HG03342 (cell line): ENCODE measurements around the gene LAMB1.
"Not testable (repeated sequence)": the region's sequence is repeated elsewhere in the genome, so short reads cannot be mapped to it uniquely, and the experiment has no call there.

ENCODE experiments used
- ATAC-seq: cut with Tn5 transposase; IDR thresholded peaks from one replicate; pipeline ENCODE4 v1.9.1; 2021; ENCODE audit warnings: mild to moderate bottlenecking, moderate library complexity; ENCODE audit not compliant: unreplicated experiment

LAMB1 gene

DNA sequence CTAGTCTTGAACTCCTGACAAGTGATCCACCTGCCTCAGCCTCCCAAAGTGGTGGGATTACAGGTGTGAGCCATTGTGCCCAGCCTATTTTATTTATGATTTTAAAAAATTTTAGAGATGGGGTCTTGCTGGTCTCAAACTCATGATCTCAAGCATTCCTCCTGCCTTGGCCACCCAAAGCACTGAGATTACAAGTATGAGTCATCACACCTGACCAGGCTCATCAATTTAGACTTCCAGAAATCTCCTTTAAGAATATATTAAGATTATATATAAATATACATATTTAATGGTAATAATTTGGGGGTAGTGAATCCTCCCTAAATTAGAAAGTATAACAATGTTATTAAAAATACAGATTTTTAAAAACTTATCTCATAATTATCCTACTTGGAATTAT, 29.1 kb downstream of the LAMB1 start:
- ATAC-seq: no peak

DNA sequence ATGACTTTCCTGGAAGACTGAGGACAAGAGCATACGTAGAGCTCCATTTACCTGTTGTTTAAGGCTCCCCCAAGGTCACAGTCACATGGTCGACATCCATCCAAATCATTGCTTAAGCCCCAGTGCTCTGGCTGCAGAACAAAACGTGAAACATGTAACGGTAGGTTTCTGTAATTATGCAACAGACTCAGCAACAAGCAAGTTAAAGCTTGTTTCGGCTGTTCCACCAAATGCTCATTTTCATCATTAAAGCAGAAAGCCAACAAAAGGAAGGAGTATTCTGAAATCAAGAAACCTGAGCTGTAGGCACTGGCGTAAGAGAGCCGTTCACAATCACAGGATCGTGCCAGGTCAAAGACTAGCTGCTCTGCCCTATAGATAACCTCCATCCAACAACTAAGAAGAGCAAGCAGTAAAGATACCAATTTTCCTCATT, 30.0 kb downstream of the LAMB1 start:
- no peak for ATAC-seq

DNA sequence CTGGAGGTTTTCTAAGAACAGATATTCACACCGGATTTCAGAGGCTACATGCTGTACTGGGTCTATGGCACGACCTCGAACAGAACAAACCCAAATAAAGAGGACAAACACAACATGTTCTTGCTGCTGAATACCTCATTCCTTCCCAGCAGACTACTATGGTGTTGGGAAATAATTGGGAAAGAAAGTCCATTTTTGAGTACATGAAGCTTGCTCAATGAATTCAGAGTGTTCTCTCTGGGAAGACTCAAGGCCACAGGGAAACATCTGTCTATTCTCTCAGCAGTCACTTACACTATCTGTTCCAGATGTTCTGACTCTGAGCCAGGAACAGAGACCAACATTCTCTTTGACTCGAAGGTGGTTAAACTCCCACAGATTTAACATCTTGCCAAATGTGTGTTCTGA, 30.9 kb downstream of the LAMB1 start:
- no peak for ATAC-seq

DNA sequence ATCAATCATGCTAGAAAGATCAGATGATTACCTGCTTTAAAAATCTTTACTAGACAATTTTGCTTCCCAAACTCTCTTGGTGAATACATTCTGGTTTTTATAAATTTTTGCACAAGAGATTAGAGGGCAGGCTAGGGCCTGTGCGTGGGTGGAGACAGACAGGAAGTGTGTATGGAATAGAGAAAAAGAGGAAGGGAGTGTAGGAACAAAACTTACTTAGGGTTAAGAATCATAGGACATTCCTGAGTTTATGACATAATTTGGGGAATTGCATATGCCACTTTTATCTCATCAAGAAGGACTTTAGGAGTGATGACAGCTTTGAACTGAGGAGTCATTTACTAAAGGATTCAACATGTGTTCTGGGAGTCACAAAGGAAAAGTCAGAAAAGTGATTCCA, 31.3 kb downstream of the LAMB1 start:
- ATAC-seq: no peak

DNA sequence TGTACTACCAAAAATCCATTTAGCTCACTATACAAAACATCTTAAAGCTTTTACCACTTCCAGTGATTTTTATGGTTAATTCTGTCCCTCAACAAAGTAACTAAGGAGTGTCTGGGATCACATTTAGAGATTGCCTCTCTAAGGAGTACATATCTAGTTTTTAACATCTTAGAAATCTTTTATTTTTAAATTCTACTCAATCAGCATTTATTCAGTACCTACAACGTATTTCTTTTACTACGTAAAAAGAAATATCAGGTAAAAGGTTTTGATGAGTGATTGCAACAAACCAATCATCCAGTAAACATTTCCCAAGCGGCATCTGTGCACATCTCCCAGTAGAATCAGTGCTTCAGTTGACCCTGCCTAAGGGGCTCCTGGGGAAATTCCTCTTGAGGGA, 31.9 kb downstream of the LAMB1 start:
- ATAC-seq: no peak

DNA sequence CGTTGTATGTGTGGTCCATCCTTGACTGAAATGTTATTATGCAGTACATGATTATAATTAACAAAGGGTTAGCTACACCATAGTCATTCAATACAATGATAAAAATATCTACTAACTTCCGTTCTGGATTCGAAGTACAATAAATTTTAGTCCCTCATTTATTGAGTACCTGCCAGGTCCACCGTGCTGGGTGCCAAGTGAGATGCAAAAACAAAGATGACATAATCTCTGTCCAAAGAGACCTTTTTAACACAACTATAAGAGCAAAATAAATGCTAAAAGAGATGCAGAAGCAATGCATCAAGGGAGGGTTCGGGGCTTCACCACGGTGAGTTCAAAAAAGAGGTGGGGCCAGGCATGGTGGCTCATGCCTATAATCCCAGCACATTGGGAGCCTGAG, 33.1 kb downstream of the LAMB1 start:
- no peak for ATAC-seq

DNA sequence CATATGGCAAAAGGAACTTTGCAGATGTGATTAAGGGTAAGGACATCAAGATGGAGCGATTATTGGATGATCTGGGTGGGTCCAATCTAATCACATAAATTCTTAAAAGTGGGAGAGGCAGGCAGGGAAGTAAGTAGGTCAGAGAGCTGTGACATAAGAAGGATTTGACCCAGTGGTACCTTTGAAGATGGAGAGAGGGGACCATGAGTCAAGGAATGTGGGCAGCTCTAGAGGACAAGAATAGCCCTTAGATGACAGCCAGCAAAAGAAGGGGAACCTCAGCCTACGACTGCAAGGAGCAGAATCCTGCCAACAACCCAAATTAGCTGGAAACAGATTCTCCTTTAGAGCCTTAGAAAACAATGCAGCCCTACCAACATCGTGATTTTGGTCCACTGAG, 34.5 kb downstream of the LAMB1 start:
- no peak for ATAC-seq

DNA sequence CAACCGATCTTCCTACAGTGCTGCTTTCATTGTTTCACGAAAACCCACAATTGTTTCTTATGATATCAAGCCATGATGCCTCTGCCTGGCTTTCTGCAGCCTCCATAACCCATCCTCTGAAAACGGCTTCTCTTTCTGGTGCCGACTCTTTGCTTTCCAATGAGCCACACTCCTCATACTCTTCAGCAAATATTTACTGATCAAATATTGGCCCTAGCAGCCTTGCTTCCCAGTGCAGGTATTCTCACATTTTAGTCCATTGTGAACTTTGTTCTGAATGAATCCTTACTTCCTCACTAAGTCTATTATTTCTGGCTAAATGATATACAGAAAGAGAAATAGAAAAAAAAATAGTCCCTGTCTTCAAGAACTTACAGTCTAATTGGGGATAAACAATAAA, 35.5 kb downstream of the LAMB1 start:
- no peak for ATAC-seq

DNA sequence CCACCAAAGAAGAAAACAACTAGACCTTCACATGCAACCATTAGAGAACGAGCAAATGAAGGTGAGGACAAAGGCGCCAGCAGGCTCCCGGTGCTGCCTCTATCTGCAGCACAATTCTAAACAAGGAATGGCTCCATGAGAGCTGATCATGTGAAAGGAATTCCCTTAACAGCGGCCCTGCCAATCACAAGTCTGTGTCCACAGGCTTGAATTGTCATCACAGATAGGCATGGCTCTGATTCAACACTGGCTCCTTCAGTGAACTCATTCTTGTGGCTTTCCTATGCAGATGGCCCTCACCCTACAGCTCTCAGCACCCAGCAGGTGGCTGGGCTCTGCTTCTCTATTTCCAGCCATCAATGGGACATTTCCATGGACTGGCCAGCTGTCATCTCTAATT, 36.2 kb downstream of the LAMB1 start:
- no peak for ATAC-seq

DNA sequence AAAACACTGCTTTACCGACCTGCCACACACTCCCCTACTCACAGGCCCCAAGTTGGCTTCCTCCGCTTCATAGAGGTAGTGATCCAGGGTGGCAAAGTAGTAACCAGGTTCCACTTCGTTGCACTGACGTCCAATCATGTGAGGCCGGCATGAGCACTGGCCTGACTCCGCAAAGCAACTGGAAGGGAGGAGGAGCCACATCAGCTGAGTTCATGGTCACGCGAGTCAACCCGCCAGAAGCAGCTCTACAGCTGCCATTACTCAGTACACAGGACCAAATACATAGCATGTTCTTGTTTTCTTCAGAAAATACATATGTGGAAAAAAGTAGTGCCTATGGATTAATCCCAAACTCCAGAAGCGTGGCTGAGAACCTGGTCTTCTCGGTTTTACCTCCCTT, 38.5 kb downstream of the LAMB1 start:
- ATAC-seq: no peak

DNA sequence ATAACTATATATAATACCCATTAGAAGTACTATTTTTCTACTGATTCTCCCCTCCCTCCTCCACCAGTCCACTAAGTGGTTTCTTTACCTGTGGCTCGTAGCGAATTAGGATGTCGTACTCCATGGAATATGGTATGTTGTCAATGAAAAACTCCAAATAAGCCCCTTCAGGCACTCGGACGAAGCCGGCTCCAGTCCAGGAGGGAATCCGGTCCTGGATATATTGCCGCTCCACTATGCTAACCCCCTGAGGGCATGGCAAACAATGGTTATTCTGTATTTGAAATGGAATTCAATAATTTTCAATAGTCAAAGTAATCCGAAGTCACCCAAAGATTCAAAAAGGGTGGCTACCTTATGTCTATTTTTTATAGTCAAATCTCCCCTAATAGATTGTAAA, 40.1 kb downstream of the LAMB1 start:
- no peak for ATAC-seq

DNA sequence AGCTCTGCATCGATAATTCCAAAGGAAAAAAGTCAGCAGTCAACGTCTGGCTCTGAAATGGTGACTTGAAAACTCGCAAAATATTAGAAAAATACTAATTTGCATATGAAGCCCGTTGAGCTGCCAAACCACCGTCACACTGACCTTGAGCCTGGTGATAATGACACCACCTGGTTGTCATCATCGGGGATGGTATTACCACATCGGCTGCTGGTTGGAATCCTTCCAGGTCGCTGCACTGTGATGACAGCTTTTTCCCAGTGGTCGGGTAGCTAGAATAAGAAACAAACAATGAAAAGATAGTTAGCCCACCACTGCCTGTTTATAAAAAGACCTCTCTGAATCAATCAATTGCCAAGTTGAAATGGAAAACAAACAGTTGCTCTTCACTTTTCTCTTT, 41.6 kb downstream of the LAMB1 start:
- ATAC-seq: no peak

DNA sequence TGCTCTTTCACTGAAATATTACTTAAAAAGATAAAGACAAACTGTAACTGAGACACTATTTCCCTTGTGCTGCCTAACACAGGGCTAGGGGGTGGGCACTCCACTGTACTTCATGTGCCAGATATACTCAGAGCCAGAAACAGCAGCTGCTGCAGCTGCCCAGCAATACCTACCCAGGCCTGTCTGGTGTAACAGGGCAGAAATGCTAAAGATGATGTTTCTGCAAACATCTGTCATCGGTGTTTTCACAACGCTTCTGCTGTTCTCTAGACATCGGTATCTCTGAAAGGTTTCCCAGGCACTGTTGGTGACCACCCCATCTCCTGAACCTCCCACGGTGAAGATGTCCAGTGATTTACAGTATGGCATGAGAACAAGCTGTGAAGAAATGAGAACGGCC, 42.7 kb downstream of the LAMB1 start:
- ATAC-seq: no peak

DNA sequence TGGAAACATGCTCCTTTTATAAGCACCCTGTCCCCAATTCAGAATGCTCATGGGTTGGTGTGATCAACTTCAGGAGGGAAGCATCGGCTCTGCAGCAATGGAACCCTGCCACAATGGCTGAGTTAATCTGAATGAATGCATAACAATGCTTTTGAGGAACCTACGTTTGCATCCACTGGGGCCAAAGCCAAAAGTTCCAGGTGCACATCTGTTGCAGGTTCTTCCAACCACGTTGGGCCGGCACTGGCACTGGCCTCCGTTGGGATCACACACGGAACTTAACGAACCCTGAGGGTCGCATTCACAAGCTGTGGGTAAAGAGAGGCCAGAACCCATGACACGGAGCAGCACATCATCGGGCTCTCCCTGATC, 43.4 kb downstream of the LAMB1 start:
- no peak for ATAC-seq

DNA sequence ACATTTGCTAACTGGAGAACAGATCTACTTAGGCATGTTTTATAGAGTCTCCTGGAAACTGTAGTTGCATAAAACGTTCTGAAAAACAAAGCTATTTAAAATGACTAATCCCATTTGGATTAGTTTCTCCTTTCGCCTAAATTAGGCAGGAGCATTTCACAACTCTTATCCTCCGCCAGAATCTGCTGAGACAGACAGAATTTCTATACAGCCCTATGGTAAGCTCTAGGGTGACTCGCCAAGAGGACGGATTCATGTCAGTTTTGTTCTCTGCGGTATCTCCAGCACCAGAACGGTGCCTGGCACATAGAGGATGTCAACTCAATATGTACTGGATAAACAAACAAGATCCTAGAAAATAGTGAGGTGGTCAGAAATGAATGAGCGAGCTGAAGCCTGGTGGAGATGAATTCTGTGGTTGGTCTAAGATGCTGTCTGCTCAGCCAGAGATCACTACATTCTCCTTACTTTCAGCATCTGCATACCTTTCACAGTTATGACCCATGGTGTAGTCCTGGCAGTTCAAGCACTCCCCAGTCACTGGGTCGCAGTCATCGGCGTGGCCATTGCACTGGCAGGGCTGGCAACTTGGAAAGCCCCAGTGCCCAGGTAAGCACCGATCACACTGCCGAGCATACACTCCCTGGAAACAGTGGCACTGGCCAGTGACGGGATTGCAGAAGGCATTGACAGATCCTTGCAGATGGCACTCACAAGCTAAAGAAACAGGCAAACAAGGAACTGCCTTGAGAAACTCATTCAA, 44.0 kb downstream of the LAMB1 start:
- ATAC-seq: no peak

DNA sequence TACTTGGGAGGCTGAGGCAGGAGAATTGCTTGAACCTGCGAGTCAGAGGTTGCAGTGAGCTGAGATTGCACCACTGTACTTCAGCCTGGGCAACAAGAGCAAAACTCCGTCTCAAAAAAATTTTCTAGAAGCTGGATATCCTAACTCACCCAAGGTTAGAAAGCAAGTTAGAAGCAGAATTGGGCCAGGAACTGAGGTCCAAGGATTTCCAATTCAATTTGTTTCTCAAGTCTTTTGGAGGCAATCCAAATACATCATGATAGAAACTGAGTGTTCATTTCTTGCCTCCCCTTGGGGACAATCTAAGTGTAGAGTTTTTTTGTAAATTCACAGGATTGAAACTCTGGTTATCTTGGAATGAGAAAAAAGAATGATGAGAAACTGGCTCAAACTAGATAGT, 45.5 kb downstream of the LAMB1 start:
- ATAC-seq: no peak

DNA sequence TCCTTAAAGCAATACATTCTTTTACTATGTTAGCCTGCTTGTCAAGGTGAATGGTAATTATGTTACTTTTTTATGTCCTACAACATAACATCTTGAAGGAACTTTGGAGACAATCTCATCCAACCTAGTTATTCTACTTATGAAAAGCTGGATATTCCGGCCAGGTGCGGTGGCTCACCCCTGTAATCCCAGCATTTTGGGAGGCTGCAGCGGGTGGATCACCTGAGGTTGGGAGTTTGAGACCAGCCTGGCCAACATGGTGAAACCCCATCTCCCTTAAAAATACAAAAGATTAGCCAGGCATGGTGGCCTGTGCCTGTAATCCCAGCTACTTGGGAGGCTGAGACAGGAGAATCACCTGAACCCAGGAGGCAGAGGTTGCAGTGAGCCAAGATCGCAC, 46.0 kb downstream of the LAMB1 start:
- ATAC-seq: not testable (repeated sequence)

DNA sequence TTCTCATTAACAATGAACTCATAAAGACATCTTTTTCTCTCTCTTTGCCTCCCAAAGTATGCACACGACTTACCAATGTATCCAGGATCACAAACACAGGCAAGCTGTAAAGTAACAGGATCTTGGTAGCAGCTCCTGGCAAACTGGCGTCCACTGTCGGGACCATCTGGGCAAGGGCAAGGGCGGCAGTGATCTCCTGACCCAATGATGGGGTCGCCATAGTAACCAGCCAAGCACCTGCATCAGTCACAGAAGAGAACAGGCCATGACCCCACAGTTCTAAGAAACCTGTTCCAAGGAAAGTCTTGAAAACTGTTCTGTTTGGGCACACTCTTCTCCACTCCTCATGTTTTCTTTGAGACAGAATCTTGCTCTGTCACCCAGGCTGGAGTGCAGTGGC, 47.6 kb downstream of the LAMB1 start:
- ATAC-seq: no peak

DNA sequence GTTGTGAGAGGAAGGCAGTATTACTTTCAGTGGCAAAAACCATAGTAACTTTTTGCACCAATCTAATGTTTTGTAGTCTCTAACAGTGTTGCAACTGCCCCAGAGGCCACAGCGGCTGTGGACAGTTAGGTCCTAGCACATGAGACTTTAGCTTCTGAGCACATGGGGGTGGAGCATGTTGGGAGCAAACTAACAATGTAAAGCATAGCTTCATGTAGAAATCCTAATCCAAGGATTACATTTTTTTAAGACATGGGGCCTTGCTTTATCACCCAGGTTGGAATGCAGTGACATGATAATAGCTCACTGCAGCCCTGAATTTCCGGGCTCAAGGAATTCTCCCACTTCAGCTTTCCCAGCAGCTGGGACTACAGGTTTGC, 49.0 kb downstream of the LAMB1 start:
- no peak for ATAC-seq

DNA sequence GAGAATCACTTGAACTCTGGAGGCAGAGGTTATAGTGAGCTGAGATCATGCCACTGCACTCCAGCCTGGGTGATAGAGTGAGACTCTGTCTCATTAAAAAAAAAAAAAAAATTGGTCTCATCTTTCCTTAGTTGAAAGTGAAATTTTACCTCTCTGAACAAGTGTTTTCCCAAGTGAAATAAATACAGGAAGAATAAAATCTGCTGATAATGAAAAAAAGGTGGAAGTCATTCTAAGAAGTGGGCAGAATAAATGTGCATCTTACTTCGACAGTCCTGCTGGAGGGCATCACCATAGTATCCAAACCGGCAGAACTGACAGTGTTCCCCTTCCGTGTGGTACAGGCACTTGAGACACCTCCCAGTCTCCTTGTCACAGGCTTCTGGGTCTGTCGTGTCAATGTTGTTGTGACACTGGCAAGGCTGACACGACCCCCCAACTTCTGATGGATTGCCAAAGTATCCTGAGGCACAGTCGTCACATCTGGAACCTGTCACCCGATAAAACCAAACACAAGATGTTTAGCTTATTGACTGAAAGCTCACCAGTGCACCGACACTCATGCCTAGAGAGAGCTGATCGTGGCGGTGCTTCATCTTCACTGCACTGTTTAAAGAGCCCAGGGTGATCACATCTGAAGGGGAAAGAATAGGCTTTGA, 49.6 kb downstream of the LAMB1 start:
- ATAC-seq: no peak

DNA sequence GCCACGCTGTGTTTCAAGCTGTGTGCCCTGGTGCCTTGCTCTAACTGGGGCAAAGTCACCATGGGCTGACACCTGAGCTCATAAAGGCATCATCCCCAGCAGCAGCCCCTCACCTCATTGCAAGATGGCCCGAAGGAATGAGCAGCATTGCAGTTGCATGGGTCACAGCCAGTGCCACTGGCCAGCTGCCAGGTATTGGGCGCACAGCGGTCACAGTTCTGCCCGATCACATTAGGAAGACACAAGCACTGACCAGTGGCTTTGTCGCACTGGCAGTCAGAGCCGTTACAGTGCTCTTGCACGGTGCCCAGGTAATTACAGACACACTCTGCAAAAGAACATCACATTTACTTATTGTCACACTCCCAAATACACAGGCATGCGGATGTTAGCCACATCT, 51.1 kb downstream of the LAMB1 start:
- ATAC-seq: no peak

DNA sequence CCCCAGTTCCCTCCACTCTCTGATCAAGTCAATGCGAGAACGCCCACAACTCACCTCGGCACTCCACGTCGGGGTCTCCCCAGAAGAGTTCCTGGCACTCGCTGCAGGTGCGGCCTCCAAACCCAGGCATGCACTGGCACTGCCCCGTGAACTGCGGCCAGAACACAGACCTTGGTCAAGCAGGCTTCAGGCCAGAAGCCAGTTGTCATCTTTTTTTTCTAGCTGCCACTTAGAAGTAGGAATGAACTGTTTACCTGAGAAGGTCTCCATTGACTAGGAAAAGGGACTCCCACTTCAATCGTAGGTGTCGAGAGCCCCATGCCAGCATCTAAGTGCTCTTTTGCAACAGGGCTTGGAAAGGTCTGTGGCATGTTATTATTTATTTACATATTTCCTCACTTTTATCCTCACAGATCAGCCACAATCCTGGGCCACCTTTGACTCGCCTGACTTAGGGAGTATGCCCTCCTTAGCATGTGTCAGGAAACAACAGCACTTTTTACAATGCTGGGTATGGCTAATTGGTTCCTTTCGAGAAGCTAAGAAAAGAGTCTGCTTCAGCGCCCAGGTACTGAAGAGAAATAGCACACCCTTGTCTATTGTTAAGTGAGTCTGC, 51.7 kb downstream of the LAMB1 start:
- ATAC-seq: no peak
